Measurements from ENCODE around the gene ZNF609.

The ZNF609 gene

DNA sequence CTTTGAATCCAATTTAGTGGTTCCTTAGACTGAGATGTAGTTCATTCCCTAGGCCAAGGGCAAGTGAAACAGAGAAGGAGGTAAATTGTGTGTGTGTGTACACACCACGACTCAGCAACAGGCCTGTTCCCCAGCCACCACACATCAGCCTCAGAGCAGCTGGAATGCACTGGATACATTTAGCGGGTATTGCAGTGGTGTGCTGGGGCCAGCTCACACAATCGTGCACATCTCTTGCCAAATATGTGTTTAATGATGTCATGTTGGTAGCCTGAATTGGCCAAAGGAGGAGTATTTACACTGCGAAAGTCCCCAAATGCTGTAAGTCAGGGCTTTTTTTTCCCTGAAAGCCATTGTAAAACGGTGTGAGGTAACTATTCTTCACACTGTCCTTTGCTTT, 232.8 kb downstream of the ZNF609 start:
- ChIA-PET POLR2A (ENCODE audit: low non-redundant PET) (no interaction called here), CTCF (interaction anchor here (0.6 to 2.0 kb wide), 3 partner anchors 35 to 468 kb away, joined by 3 to 7 read pairs (median 3); no protein-coding TSS in a partner anchor)
- TF ChIP-seq, protein P1, sequence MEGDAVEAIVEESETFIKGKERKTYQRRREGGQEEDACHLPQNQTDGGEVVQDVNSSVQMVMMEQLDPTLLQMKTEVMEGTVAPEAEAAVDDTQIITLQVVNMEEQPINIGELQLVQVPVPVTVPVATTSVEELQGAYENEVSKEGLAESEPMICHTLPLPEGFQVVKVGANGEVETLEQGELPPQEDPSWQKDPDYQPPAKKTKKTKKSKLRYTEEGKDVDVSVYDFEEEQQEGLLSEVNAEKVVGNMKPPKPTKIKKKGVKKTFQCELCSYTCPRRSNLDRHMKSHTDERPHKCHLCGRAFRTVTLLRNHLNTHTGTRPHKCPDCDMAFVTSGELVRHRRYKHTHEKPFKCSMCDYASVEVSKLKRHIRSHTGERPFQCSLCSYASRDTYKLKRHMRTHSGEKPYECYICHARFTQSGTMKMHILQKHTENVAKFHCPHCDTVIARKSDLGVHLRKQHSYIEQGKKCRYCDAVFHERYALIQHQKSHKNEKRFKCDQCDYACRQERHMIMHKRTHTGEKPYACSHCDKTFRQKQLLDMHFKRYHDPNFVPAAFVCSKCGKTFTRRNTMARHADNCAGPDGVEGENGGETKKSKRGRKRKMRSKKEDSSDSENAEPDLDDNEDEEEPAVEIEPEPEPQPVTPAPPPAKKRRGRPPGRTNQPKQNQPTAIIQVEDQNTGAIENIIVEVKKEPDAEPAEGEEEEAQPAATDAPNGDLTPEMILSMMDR (conservative IDR thresholded peaks at IDR 0.05; ENCODE audit: low read depth) = no peak
- peak overlapping the region; percentile 41 for H3K27ac ChIP-seq
- no peak for DNase-seq (ENCODE audit: low spot score)

DNA sequence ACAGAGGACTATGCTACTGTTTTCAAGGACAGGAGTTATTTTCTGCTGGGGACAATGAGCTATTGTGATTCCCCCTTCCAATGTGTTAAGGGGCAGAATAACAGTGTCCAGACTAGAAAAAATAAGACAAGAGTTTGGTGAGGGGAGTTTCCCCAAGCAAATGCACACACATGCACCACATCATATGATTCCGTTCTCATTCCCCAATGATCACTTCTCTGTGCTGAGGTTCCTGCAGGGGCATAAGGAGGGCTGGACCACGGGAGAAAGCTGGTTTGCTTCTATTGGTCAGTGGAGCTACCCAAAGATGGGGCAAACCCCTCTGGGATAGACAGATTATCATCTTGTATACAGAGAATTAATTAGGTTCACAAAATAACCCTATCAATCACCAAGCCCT, 234.4 kb downstream of the ZNF609 start:
- TF ChIP-seq, protein P1 (conservative IDR thresholded peaks at IDR 0.05; ENCODE audit: low read depth) = no peak
- DNase-seq (ENCODE audit: low spot score) = no peak
- ChIA-PET POLR2A (ENCODE audit: low non-redundant PET) (no interaction called here), CTCF (interaction anchor here (0.6 to 2.2 kb wide), 3 partner anchors 10 to 1117 kb away, joined by 4 to 14 read pairs (median 6); no protein-coding TSS in a partner anchor)
- no peak overlapping the region for H3K27ac ChIP-seq

DNA sequence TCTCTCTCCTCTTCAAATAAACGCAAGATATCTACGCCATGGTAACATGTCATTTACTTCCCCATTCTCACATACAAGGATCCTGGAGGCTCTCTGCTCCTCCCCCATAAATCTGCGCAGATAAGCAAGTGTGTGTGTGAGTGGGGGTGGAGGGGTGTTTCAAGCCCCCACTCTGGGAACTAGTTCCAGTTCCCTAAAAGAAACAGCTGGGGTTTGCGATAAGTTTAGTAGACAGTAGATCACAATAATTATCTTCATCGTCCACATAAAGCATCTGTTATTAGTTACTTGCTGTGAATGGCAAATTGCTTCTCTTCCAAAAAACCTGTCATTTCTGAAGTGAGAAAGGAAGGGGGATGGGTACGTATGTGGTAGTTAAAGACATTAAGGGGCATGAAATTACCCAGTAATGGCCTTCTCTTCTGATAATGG, 235.2 kb downstream of the ZNF609 start:
- no peak overlapping the region for H3K27ac ChIP-seq
- TF ChIP-seq, protein P1 (conservative IDR thresholded peaks at IDR 0.05; ENCODE audit: low read depth) = no peak
- CTCF ChIA-PET = interaction anchor here (0.8 to 2.2 kb wide), 2 partner anchors 9 to 33 kb away, joined by 4 to 14 read pairs; no protein-coding TSS in a partner anchor
- POLR2A ChIA-PET (ENCODE audit: low non-redundant PET) = no interaction called here
- DNase-seq (ENCODE audit: low spot score) = no peak

DNA sequence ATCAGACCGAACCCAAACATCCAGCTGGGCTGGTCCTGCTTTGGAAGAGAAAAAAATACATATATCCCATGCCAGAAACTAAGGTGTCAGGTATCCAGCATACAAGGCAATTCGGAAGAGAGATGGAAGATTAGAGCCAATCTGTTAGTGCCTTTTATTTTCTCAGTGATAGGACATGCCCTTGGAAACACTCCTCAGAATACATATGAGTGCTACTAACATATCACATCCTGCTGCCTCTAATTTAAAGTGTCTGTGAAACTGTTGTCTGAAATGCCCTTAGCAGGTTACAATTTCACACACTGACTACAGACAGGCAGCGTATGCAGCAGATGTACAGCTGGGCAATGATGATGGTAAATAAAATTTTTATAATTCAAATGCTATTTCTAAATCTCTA, 236.1 kb downstream of the ZNF609 start:
- 0 out of 2 replicates have a peak overlapping the region, but pooled peaks have one; percentile 22 for H3K27ac ChIP-seq
- ChIA-PET POLR2A (ENCODE audit: low non-redundant PET) (no interaction called here), CTCF (interaction anchor here (2.2 kb wide), 1 partner anchor 32 kb away, joined by 14 read pairs; no protein-coding TSS in a partner anchor)
- DNase-seq (ENCODE audit: low spot score) = no peak
- TF ChIP-seq, protein P1 (conservative IDR thresholded peaks at IDR 0.05; ENCODE audit: low read depth) = no peak

DNA sequence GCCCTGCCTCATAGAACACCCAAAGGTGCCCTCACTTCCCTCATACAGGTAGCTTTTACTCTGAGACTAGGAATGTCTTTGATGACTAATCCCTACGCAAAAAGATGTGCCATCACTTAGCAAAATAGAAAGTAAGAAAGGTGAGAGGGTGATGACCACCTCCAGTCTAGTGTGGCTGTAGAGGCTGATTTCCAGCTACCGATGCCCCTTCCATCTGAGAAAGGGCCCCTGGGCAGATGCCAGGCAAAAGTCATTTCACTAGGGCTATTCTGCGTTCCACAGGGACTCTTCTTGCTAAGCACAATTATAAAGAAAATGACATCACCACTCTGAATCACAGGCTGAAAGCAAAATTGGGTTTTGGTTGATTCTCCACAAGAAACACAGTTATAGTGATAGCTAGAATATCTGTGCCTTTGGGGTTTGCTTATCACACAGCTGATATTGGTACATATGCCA, 237.6 kb downstream of the ZNF609 start:
- no peak overlapping the region for H3K27ac ChIP-seq
- TF ChIP-seq, protein P1 (conservative IDR thresholded peaks at IDR 0.05; ENCODE audit: low read depth) = no peak
- ChIA-PET CTCF (interaction anchor here (0.6 to 1.0 kb wide), 3 partner anchors 9 to 24 kb away, joined by 3 read pairs; no protein-coding TSS in a partner anchor), POLR2A (ENCODE audit: low non-redundant PET) (no interaction called here)
- peak; percentile 62 for DNase-seq (ENCODE audit: low spot score)

DNA sequence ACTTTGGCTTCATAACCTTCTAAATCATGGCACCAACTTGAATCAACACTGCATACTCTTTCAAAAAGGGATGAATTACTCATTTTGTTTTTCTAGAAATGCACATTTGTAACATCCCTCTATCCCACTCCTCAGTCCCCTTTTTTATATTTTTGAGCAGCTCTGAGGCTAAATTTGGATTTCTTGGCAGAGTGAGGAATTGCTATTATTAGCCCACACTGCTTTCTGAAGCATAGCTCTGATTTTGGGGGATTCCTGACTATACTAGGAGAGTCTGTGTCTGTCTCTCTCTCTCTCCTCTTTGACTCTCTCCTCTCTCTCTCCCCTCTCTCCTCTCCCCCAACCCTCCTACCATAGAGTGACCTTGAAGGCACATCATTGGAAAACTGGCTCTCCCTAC, 238.4 kb downstream of the ZNF609 start:
- H3K27ac ChIP-seq = no peak overlapping the region
- CTCF ChIA-PET = interaction anchor here (1.2 kb wide), 1 partner anchor 8 kb away, joined by 3 read pairs; no protein-coding TSS in a partner anchor
- no peak for DNase-seq (ENCODE audit: low spot score)
- TF ChIP-seq, protein P1 (conservative IDR thresholded peaks at IDR 0.05; ENCODE audit: low read depth) = no peak
- POLR2A ChIA-PET (ENCODE audit: low non-redundant PET) = no interaction called here

Data from RWPE1 (cell line).